GM12892 (cell line): ENCODE data around the gene SCARB1.

Experiments used
- POLR2A ChIP-seq: IDR thresholded peaks from 2 replicates; pipeline ENCODE4 v1.6.1; 2011; ENCODE audit warnings: low read depth, low read length, control low read depth
- POLR2AphosphoS5 ChIP-seq: IDR thresholded peaks from 2 replicates; pipeline ENCODE4 v1.6.1; 2011; ENCODE audit warnings: low read depth, low read length, control low read depth

GRCh38 chr12:124811633-124812032, 52.0 kb downstream of the SCARB1 start:
- no peak for TF ChIP-seq POLR2AphosphoS5
- no peak for TF ChIP-seq POLR2A
